ENCODE measurements around the gene MPP4.
"Not testable (repeated sequence)": the region's sequence is repeated elsewhere in the genome, so short reads cannot be mapped to it uniquely, and the experiment has no call there.

The MPP4 gene

DNA sequence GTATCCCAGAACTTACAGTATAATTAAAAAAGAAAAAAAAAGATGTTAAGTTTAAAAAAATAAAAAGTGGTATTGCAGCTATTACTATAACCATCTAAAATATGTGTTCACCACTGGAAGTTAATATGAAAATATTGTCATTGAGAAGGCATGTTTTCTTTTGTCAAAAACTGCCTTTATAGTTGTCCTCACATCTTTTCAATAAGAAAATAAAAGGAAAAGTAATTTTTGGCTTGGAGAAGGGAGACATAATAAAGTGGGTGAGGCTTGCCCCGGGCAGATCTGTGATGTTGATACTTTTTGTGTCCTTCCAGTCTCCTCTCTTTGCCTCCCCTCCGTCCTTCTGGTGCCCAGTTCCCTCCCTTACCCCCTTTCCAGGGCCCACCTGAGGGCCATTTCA, 24.9 kb downstream of the MPP4 start:
- no peak for DNase-seq (ENCODE audit: low spot score)

DNA sequence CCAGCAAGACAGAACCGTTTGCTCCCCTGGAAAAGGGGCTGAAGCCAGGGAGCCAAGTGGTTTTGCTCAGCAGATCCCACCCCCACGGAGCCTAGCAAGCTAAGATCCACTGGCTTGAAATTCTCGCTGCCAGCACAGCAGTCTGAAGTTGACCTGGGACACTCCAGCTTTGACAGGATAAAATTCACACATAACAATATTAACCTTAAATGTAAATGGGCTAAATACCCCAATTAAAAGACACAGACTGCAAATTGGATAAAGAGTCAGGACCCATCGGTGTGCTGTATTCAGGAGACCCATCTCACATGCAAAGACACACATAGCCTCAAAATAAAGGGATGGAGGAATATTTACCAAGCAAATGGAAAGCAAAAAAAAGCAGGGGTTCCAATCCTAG, 27.2 kb downstream of the MPP4 start:
- not testable (repeated sequence) for DNase-seq (ENCODE audit: low spot score)

DNA sequence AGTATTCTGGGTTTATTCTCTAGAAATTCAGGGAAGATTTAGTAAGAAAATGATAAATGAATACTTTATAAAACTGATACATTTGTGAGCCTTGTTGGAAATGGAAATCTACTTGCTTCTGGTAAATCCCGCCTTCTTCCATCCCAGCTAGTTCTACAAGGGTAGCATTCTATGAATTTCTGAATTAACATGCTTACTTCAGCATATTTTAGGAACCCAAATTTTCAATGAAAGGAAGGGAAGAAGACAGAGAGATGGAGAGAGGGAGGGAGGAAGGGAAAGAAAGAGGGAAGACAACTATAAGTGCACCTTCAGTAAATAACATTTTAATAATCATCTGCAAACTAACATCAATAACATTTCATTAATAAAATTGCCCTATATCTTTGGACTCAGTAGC, 28.6 kb downstream of the MPP4 start:
- DNase-seq (ENCODE audit: low spot score) = no peak

DNA sequence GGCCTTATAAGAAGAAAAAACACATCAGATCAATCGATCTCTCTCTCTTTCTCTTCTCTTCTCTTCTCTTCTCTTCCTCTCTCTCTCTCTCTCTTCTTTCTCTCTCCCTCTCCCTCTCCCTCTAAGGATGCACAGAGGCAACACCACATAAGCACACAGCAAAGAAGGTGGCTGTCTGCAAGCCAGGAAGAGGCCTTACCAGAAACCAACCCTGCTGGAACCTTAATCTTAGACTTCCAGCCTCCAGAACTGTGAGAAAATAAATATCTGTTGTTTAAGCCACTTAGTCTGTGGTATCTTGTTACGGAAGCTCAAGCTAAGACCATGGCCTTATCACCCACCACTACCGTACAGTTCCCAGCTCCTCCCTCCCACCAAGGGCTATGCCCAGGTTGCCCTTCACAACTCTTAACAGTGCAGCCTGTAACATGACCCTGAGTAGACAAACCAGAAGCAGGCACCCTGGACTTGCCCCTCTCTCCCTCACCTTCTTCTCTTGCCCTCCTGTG, 30.0 kb downstream of the MPP4 start:
- DNase-seq (ENCODE audit: low spot score) = no peak

DNA sequence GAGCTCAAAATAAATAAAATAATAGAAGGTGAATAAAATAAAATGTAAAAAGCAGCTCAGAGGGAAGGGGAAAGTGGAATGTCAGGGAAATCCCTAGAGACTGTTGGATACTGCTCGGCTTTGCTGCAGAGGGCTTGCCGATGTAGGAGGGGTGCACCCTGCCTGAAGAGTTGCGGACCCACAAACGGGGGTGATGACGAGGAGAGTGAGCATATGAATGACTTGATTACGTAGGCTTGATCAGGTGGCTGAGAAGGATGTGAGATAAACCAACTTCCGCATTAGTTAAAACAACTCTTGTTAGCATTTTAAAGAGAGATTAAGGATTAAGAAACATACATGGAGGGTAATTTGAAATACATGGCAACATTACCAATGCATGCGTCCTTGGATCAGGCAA, 34.1 kb downstream of the MPP4 start:
- DNase-seq (ENCODE audit: low spot score) = no peak

DNA sequence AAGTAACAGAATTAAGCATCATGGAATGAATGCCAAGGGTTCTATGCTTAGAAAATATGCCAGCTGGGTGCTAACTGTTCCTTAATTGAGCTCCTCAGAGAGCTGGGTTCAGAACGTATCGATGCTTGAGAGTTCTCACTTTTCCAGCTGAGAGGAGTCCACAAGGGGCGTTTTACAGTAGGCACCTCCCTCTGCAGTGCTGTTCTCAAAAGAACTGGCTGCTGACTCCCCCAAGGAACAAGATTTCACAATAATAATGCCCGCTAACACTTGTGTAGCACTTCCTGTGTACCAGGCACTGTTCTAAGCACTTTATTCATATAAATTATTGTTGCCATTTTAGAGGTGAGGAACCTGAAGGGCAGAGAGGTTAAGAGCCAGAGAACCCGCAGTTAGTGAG, 37.1 kb downstream of the MPP4 start:
- DNase-seq (ENCODE audit: low spot score) = no peak

DNA sequence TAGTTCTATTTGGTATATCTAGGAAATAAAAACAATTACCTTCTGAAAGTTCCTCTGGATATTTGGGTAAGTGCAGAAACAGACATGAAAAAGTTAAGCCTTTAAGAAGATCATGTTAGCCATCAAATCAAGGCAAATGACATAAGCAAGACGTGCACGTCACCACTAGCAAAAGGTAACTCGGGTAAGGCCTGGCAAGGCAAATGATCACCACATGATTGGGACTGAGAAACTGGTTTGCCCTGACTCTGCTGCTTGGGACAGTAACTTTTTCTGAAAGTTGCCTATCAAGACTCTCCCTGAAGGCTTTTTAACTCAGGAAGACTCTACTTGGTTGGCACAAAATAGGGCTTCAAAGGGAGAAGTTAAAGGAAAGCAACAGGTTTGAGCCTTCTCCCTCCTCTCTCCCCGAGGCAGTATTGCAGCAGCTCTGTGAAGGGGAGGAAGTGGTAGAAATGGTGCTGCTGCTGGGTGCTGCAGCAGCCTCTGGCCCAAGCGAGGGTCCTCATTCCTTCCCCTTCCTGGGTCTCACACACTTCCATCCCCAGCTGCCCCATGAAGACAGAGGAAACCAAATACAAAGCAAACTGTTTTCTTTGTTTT, 38.0 kb downstream of the MPP4 start:
- DNase-seq (ENCODE audit: low spot score) = no peak

DNA sequence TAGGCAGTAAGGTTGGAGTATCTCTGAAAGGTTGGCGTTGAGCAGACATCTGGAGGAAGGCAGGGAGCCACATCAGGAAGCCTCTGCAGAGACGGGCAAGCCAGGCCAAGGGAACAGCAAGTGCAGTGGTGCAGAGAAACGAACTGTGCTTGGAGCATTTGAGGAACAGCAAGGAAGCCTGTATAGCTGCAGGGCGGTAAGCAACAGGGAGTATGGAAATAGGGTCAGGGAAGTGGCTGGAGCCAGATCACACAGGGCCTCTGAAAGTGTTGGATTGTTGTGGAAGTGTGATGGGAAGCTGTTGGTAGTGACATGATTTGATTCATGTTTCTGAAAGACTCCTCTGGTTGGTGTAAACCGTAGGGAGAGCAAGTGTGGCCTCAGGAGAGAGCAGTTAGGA, 41.7 kb downstream of the MPP4 start:
- DNase-seq (ENCODE audit: low spot score) = no peak

DNA sequence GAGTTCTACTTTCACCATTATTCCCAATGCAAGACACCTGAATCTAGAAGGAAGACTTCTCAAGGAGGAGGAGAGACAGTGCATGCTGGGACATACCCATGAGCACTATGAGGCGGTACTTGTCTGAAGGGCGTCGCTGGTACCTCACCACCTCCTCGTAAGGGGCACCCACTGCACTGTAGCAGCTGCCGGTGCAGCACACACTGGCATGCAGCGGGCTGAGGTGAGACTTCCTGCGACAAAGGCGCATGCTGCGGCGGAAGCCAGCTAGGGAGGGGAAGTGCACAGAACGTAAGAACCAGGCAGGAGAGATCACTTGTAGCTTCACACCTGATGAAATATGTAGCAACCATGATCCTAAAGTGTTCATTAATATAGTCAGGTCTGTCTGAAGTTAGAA, 42.3 kb downstream of the MPP4 start:
- no peak for DNase-seq (ENCODE audit: low spot score)

DNA sequence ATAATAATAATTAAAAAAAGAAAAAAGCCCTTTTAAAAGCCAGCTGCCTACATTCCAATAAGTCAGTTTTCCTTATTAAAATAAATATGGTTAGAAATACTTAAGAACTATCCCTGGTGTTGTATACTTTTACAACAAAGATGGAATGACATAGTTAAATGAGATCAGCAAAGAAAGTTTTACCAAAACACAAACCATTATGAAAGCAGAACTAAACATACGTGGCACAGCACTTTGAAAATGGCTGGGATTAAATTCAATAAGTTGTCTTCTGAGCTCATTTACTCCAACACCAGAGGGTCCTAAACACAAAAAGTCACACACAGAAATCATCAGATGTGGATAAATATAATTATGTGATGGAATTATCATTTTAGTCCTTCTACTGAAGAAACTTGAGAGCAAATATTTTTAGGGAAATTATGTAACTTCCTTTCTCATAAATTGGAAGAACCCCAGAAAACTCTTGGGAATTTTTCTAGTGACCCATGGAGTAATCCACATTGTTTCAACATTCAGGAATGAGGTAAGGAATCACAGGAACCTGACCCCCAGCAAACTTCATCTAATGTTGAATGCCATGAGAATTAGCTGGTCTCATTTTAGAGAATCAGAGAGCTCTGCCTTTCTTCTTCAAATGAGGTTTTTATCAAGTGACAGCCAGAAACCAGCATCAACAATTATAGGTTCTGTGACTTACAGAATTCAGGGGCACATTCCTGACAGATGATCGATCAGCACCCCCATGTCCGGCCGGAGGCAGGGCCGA, 43.6 kb downstream of the MPP4 start:
- DNase-seq (ENCODE audit: low spot score) = peak; percentile 58

DNA sequence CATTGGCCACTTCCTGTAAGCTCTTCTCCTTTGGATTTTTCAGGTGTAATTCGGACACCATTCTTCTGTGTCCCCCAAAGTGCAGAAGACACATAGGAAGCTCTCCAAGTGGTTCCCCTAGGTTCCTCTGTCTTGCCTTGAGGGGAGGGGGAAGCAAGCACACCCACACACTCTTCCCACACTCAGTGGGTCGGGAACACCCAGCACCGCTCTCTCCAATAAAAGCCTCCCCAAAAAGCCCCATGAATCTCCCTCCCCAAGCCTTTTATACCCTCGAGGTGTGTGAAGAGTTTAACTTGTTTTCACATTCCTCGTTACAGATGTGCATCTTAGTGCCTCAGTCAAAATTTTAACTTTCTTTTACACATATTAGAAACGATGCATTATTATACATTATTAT, 45.2 kb downstream of the MPP4 start:
- no peak for DNase-seq (ENCODE audit: low spot score)

DNA sequence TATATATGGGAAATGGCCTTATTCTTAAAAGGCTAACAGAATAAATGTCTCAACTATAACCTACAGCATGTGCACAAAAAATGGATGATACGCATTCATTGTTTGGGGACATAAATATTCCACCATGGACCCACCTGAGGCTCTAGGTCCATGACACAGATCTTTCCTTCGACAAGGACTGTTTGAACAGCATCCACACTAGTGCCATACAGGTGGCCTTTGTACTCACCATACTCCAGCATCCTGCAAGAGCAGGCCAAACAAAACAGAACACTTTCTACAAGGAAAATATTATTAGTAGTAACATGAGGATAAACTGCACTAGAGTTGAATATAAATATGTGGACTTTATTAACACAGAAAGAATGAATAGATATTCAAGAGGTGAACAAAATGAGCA, 49.0 kb downstream of the MPP4 start:
- DNase-seq (ENCODE audit: low spot score) = no peak

DNA sequence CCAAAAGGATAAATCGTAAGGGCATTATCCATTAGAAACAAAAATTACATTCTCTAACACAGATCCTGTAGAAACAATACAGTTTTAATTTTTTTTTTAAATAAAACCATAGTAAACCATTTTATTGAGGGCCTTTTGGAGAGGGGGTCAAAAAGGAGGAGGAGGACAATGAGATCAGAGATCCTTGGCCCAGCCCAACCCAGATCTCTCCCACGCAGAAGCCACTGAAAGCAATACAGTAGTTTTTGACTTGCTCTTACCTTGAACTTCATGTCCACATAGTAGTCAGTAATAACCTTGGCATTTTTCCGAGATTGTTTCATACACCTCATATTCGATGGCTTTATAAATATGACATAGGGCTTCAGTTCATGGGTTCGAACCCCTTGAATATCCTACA, 51.0 kb downstream of the MPP4 start:
- no peak for DNase-seq (ENCODE audit: low spot score)

DNA sequence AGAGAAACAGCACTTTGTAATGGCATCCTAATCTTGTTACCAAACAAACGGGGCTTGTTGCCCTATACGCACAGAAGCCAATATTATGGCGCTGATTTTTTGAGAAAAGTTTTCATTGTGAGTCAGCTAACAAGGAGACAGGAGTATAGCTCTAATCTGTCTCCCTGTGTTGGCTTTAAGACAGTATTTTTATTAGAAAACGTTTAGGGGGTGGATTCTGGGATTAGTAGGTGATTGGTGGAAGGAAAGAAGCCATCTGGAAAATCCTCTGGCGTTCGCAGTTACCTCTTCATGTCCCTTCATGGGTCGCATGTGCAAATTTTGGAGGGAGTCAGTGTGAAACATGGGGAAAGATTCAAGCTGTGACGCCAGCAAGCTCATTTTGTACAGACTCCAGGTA, 54.4 kb downstream of the MPP4 start:
- DNase-seq (ENCODE audit: low spot score) = no peak

DNA sequence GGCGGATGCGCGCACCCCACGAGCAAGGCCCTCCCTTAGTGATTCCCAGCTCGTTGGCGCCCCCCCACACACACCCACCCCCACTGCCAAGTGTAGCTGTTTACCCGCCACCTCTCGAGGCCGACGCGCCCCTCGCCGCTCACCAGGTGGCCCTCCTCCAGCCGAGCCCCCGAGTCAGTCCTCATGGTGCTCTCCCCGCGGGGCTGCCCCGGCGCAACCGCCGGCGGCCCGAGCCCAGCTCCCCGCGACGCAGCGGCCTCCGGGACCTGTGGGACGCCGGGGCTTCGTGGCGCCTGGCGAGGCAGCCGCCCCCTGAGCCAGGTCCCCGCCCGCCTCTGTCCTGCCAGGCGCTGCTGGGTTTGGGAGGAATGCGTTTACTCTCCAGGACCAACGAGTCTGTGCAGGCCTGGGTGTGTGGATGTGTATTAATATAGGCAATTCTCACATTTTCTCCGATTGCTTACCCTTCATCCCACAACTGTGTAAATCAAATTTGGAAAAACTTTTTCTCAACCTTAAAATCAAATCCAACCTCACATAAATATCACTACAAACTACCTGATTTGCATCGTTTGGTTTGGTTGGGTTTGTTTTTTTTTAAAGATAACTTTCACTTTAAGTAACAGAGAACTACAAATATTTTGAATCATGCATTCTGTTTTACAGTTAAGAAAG, 55.1 kb downstream of the MPP4 start, which contains the start of gene TMEM237:
TMEM237 (minus strand) TSS at position 288 of the 675 bp plus-strand sequence; CDS start at position 185, 103 bp downstream.
- DNase-seq (ENCODE audit: low spot score) = peak; percentile 9

DNA sequence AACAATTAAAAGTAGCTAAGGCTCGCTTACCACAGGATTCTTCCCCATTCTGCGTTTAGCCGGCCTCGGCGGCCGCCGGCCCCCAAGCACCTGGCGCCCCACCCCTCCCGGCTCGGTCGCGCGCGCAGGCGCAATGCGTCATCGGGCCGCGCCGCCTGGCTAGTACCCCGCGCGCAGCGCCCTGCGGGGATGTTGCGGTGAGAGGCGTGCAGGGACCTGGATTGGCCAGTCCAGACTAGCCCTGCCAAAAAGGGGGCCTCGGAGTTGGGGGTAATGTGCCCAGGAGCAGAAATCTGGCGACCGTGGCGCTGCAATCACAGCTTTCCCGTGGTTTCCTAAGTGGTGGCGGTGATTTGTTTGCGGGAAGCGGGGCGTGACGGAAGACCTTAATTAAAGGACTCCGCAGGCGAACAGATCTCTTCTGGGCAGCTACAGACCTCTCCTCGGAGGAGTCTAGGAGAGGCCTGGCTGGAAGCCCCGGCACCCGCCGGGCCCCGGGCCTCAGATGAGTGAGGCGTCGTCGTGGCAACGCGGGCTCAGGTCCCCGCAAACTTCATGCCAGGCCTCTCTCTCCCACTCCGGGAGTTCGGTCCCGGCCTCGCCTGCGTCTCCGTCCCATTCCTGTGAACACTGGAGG, 55.7 kb downstream of the MPP4 start:
- peak; percentile 81 for DNase-seq (ENCODE audit: low spot score)

DNA sequence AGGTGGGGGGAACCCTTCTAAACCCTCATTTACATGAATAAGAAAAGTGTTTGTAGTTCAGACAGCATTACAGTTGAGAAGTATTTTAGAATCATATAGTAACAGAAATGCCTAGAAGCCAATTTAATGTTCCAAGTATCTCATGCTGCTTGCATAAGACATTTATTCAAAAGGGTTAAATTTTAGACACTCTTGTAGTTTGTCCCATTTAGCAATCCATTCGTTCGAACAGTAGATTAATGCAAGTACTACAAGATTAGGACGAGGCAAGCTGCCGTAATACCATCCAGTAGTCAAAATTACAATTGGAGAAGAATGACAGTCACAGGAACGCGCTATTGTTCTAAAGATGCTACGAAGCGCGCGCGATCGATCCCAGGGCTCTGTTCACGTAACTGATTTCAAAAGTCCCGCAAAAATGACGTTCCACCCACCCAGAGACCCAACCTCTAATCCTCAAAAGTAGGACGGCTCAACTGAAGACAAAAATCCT, 56.3 kb downstream of the MPP4 start:
- DNase-seq (ENCODE audit: low spot score) = no peak

DNA sequence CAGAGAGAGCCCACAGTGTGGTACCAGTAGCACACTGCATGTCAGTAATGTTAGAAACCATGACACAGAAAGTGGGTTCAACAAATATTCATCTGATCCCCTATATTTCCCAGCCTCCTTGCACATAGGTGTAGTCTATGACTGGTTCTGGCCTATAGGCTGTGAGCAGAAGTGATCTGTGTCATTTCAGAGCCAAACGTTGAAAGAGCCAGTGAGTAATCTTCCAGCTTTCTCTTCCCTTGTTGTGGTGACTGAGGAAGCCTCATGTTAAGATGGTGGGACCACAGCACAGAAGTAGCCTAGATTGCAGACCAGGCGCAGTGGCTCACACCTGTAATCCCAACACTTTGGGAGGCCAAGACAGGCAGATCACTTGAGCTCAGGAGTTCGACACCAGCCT, 59.2 kb downstream of the MPP4 start:
- DNase-seq (ENCODE audit: low spot score) = no peak

DNA sequence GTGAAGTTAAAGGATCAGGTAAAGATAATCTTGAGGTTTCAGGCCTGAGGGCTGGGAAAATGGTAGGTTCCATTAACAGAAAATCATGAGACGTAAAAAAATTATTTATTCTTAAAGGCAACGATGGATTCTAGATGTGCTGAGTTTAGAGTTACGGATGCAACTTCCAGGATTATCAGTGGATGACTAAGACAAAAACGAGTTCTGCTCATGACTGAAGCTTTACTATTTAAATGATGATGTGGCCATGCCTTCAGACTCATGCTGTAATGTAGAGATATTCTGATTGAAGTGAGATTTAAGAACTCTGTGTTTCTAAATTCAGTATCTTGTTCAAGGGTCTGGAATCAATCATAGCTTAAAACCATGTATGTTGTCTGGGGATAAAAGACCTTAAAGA, 60.1 kb downstream of the MPP4 start:
- DNase-seq (ENCODE audit: low spot score) = no peak

DNA sequence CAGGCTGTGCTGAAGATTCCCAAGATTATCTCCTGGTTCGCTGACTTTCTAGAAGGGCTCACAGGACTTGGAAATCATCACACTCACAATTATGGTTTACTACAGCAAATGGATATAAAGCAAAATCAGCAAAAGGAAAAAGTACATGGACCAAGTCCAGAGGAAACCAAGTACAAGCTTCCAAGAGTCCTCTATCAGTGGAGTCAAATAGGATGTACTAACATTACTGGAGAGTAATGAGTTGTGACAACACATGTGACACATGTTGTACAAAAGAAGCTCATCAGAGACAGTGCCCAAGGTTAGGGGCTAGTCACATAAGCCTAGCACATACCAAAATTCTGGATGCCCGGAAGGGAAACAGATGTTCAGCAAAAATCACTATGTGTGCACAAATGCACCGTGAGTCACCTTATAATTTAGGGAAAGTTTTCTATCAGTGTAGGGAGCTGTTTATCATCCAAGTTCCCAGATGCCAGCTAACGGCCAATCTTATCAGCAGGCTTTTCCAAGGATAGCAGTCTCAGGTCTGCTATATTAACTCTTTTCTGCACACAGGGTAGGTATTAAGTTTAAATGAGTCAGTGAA, 64.7 kb downstream of the MPP4 start:
- no peak for DNase-seq (ENCODE audit: low spot score)

DNA sequence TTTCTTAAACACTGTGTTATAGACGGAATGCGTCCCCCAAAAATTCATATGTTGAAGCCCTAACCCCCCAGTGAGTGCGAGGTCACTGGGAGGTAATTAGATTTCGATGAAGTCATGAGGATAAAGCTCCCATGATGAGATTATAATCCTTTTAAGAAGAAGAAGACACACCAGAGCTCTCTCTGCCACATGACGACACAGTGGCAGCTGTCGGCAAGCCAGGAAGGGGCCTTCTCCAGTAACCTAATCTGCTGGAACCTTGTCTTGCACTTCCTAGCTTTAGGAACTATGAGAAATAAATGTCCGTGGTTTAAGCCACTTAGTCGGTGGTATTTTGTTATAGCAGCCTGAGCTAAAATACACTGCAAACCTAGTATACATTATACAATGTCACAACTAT, 67.4 kb downstream of the MPP4 start:
- no peak for DNase-seq (ENCODE audit: low spot score)

DNA sequence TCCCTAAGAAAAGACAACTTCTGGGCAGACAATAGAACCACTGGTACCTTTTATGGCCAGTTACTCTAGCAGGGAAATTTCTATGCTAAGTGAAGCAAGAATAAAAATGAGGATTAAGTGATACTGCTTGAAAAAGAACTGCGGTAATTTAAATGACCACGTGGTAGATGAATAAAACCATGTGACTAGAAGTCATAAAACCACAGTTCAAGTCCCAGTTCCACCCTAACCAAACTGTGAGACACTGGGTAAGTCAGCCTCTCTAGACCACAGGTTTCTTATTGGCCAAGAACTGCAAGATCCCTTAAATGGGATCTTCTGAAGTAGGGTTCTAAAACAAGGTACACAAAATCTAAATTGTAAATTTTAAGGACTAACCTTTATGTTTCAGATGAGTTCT, 67.9 kb downstream of the MPP4 start:
- DNase-seq (ENCODE audit: low spot score) = no peak
